Measurements from ENCODE around the gene CUBN. TPM values are rescaled to one million over a fixed set of nuclear protein-coding genes. Genes with fewer than 3 reads are reported as not detected.

Gene CUBN
- polyA plus RNA-seq, 1 experiment, result 0.76 TPM

- Histone ChIP-seq H3K27ac (ENCODE audit: low read depth, low read length) (no peak overlapping the region), H3K4me3 (ENCODE audit: low read depth, low read length) (no peak overlapping the region), H3K9me3 (ENCODE audit: control insufficient read depth, insufficient read depth, low read length) (no peaks in the 10 kb centered on the region), H3K27me3 (ENCODE audit: control insufficient read depth, insufficient read depth, low read length) (no peaks in the 10 kb centered on the region)
- ChIA-PET POLR2A (no interaction called here), CTCF (no interaction called here)
- DNase-seq (ENCODE audit: low read depth, low spot score), result no peak
- no peak for TF ChIP-seq CTCF (IDR thresholded peaks at IDR 0.05; ENCODE audit: low read depth, low read length)
Measured at GRCh38 chr10:16894821-16895220, 234.8 kb downstream of the CUBN start.

- ChIA-PET POLR2A (no interaction called here), CTCF (no interaction called here)
- Histone ChIP-seq H3K9me3 (ENCODE audit: control insufficient read depth, insufficient read depth, low read length) (no peaks in the 10 kb centered on the region), H3K4me3 (ENCODE audit: low read depth, low read length) (no peak overlapping the region), H3K27me3 (ENCODE audit: control insufficient read depth, insufficient read depth, low read length) (no peaks in the 10 kb centered on the region), H3K27ac (ENCODE audit: low read depth, low read length) (no peak overlapping the region)
- DNase-seq (ENCODE audit: low read depth, low spot score), result no peak
- TF ChIP-seq CTCF (IDR thresholded peaks at IDR 0.05; ENCODE audit: low read depth, low read length), result no peak
Measured at GRCh38 chr10:16893664-16894063, 235.9 kb downstream of the CUBN start.

GRCh38 chr10:16891375-16892313 is 238.0 kb downstream of the CUBN start:
- ChIA-PET POLR2A (interaction anchor here (0.7 kb wide), 1 partner anchor 77 kb away, joined by 4 read pairs; no protein-coding TSS in a partner anchor), CTCF (interaction anchor here (0.6 to 1.3 kb wide), 2 partner anchors 27 to 339 kb away, joined by 3 read pairs; no protein-coding TSS in a partner anchor)
- no peak overlapping the region for H3K27ac ChIP-seq (ENCODE audit: low read depth, low read length)
- peak; percentile 51 for TF ChIP-seq CTCF (IDR thresholded peaks at IDR 0.05; ENCODE audit: low read depth, low read length)
- H3K4me3 ChIP-seq (ENCODE audit: low read depth, low read length), result no peak overlapping the region
- no peaks in the 10 kb centered on the region for H3K9me3 ChIP-seq (ENCODE audit: control insufficient read depth, insufficient read depth, low read length)
- no peaks in the 10 kb centered on the region for H3K27me3 ChIP-seq (ENCODE audit: control insufficient read depth, insufficient read depth, low read length)
- peak; percentile 18 for DNase-seq (ENCODE audit: low read depth, low spot score)

- no peaks in the 10 kb centered on the region for H3K9me3 ChIP-seq (ENCODE audit: control insufficient read depth, insufficient read depth, low read length)
- no peak for TF ChIP-seq CTCF (IDR thresholded peaks at IDR 0.05; ENCODE audit: low read depth, low read length)
- H3K27ac ChIP-seq (ENCODE audit: low read depth, low read length), result no peak overlapping the region
- POLR2A ChIA-PET, result interaction anchor here (0.5 kb wide), 1 partner anchor 340 kb away, joined by 3 read pairs; no protein-coding TSS in a partner anchor
- H3K27me3 ChIP-seq (ENCODE audit: control insufficient read depth, insufficient read depth, low read length), result no peaks in the 10 kb centered on the region
- no peak overlapping the region for H3K4me3 ChIP-seq (ENCODE audit: low read depth, low read length)
- no peak for DNase-seq (ENCODE audit: low read depth, low spot score)
- CTCF ChIA-PET, result interaction anchor here (0.6 to 1.3 kb wide), 3 partner anchors 26 to 185 kb away, joined by 3 to 4 read pairs (median 3); no protein-coding TSS in a partner anchor
Measured at GRCh38 chr10:16890691-16891090, 238.9 kb downstream of the CUBN start.

- TF ChIP-seq CTCF (IDR thresholded peaks at IDR 0.05; ENCODE audit: low read depth, low read length), result no peak
- peak; percentile 26 for DNase-seq (ENCODE audit: low read depth, low spot score)
Measured at GRCh38 chr10:16887565-16887964, 242.0 kb downstream of the CUBN start.

More at GRCh38 chr10:16887565-16887964, 242.0 kb downstream of the CUBN start:
- Histone ChIP-seq H3K4me3 (ENCODE audit: low read depth, low read length) (no peak overlapping the region), H3K27ac (ENCODE audit: low read depth, low read length) (no peak overlapping the region), H3K27me3 (ENCODE audit: control insufficient read depth, insufficient read depth, low read length) (no peaks in the 10 kb centered on the region), H3K9me3 (ENCODE audit: control insufficient read depth, insufficient read depth, low read length) (no peaks in the 10 kb centered on the region)
- ChIA-PET POLR2A (no interaction called here), CTCF (no interaction called here)
